A673 (cell line): ENCODE measurements around the gene ANKLE2. TPM values are rescaled to one million over a fixed set of nuclear protein-coding genes. Genes with fewer than 3 reads are reported as not detected.

Source experiments
- BruUV-seq: library from RNA; stranded (reverse); fragments of 400-500 nt; replicated peaks from 2 replicates; lab custom pipeline; 2021; lab: Mats Ljungman, UMichigan
- CTCF ChIA-PET: fragments of 300-600 bp; sonication (Branson Sonifier 250); formaldehyde crosslinking; loops from one replicate; lab custom pipeline; 2022; ENCODE audit warnings: antibody characterized with exemption; lab: Charles Lee
- POLR2A ChIA-PET: fragments of 300-600 bp; sonication (Branson Sonifier 250); formaldehyde crosslinking; loops from one replicate; lab custom pipeline; 2022; ENCODE audit warnings: antibody characterized with exemption; ENCODE audit not compliant: low non-redundant PET; lab: Charles Lee
- DNase-seq: peaks from one replicate; pipeline ENCODE4 v3.0.0-alpha.2; 2015; ENCODE audit warnings: low spot score
- H3K27ac ChIP-seq: fragments of 200-600 bp; sonication (generic); 2 replicates; pipeline ENCODE4 v1.5.1; 2016; ENCODE audit warnings: mixed run types, low read depth, mild to moderate bottlenecking, mixed read lengths, antibody characterized with exemption, low read length; ENCODE audit not compliant: poor library complexity, severe bottlenecking
- H3K27me3 ChIP-seq: fragments of 200-600 bp; sonication (generic); replicated peaks from 2 replicates; pipeline ENCODE4 v1.6.1; 2017; ENCODE audit warnings: mixed run types, low read depth, mild to moderate bottlenecking, mixed read lengths, antibody characterized with exemption, low read length; ENCODE audit not compliant: insufficient read depth, poor library complexity
- H3K36me3 ChIP-seq: fragments of 200-600 bp; sonication (generic); 2 replicates; pipeline ENCODE4 v1.6.1; 2016; ENCODE audit warnings: mixed run types, mild to moderate bottlenecking, mixed read lengths, antibody characterized with exemption, low read length; ENCODE audit not compliant: insufficient read depth, poor library complexity, severe bottlenecking
- H3K4me1 ChIP-seq: fragments of 200-600 bp; sonication (generic); 2 replicates; pipeline ENCODE4 v1.6.1; 2017; ENCODE audit warnings: mixed run types, mild to moderate bottlenecking, mixed read lengths, antibody characterized with exemption, low read length; ENCODE audit not compliant: insufficient read depth, poor library complexity, severe bottlenecking
- H3K4me3 ChIP-seq: fragments of 200-600 bp; sonication (generic); 2 replicates; pipeline ENCODE4 v1.5.1; 2016; ENCODE audit warnings: low read depth, mixed run types, mild to moderate bottlenecking, mixed read lengths, low read length; ENCODE audit not compliant: poor library complexity, severe bottlenecking
- H3K9me3 ChIP-seq: fragments of 200-600 bp; sonication (generic); 2 replicates; pipeline ENCODE4 v1.6.1; 2016; ENCODE audit warnings: mixed run types, low read depth, mild to moderate bottlenecking, mixed read lengths, antibody characterized with exemption, low read length; ENCODE audit not compliant: poor library complexity, severe bottlenecking
- CTCF ChIP-seq: fragments of 300-800, 200-600 bp; sonication (generic); conservative IDR thresholded peaks from 2 replicates; pipeline ENCODE4 v1.5.1; 2017; ENCODE audit warnings: low read depth, mild to moderate bottlenecking, antibody characterized with exemption, low read length, moderate library complexity, mixed read lengths
- EZH2 ChIP-seq: fragments of 200-600 bp; sonication (generic); IDR thresholded peaks from 2 replicates; pipeline ENCODE4 v1.6.1; 2017; ENCODE audit warnings: borderline replicate concordance, low read depth, mild to moderate bottlenecking, mixed read lengths, antibody characterized with exemption, low read length; ENCODE audit not compliant: poor library complexity, severe bottlenecking
- intact Hi-C: fragments of 100-400 bp; cut with micrococcal nuclease; formaldehyde crosslinking; loops from one replicate; pipeline ENCODE4 v1.10.0; 2022; ENCODE audit not compliant: unreplicated experiment
- total RNA-seq: library from RNA; stranded (reverse); gene quantifications from 2 replicates; pipeline ENCODE4 v1.2.3, GENCODE V29; 2021

The ANKLE2 gene
- total RNA-seq, 1 experiment from 2014 or later, result 107 TPM

- BruUV-seq, result TSS peak; percentile 81
- POLR2A ChIA-PET, result no interaction called here
- intact Hi-C loops, result no loop called here
These were observed 76.2 kb downstream of the ANKLE2 start for GRCh38 chr12:132685400-132685799.

GRCh38 chr12:132677492-132677891 lies 84.1 kb downstream of the ANKLE2 start:
- no peaks in the 10 kb centered on the region for H3K27me3 ChIP-seq
- BruUV-seq, result no TSS peak
- H3K27ac ChIP-seq, result no peak overlapping the region
- ChIA-PET POLR2A (no interaction called here), CTCF (no interaction called here)
- peaks cover 83% of the 10 kb centered on the region for H3K36me3 ChIP-seq
- H3K4me1 ChIP-seq, result no peaks in the 10 kb centered on the region
- intact Hi-C loops, result loop anchor here (5.0 kb wide), 1 partner anchor 40 kb away; no protein-coding TSS in a partner anchor
- TF ChIP-seq CTCF (no peak), EZH2 (no peak)
- no peaks in the 10 kb centered on the region for H3K9me3 ChIP-seq
- no peak overlapping the region for H3K4me3 ChIP-seq
- no peak for DNase-seq

More at GRCh38 chr12:132685400-132685799, 76.2 kb downstream of the ANKLE2 start:
- H3K27ac ChIP-seq, result no peak overlapping the region
- H3K36me3 ChIP-seq, result peaks cover 11% of the 10 kb centered on the region
- DNase-seq, result no peak
- H3K27me3 ChIP-seq, result no peaks in the 10 kb centered on the region
- peaks cover 6% of the 10 kb centered on the region for H3K4me1 ChIP-seq
- CTCF ChIA-PET, result no interaction called here
- H3K4me3 ChIP-seq, result peak overlapping the region; percentile 88
- no peaks in the 10 kb centered on the region for H3K9me3 ChIP-seq
- TF ChIP-seq CTCF, result no peak

GRCh38 chr12:132675757-132676432 lies 85.7 kb downstream of the ANKLE2 start:
- intact Hi-C loops, result loop anchor here (5.0 kb wide), 1 partner anchor 39 kb away; no protein-coding TSS in a partner anchor
- CTCF ChIA-PET, result interaction anchor here (0.6 kb wide), 1 partner anchor 90 kb away, joined by 3 read pairs; no protein-coding TSS in a partner anchor
- Histone ChIP-seq H3K27ac (no peak overlapping the region), H3K9me3 (no peaks in the 10 kb centered on the region), H3K4me3 (no peak overlapping the region), H3K36me3 (peaks cover 96% of the 10 kb centered on the region), H3K27me3 (no peaks in the 10 kb centered on the region), H3K4me1 (no peaks in the 10 kb centered on the region)
- POLR2A ChIA-PET, result no interaction called here
- no peak for TF ChIP-seq CTCF
- no peak for TF ChIP-seq EZH2
- no peak for DNase-seq
- BruUV-seq, result no TSS peak

Other genes with a start within 250 kb of the ANKLE2 start
- not detected in 2 replicates for gene LRCOL1, start 151.2 kb downstream of the ANKLE2 start, total RNA-seq
- gene P2RX2, start 143.1 kb downstream of the ANKLE2 start, total RNA-seq, result 0.17 TPM in 1 of 2 replicates, not detected in the other
- gene POLE, start 74.5 kb downstream of the ANKLE2 start, total RNA-seq, result 229 and 239 TPM in 2 replicates
- 52.2 and 52.6 TPM in 2 replicates for gene PXMP2, start 74.2 kb downstream of the ANKLE2 start, total RNA-seq
- 108 and 121 TPM in 2 replicates for gene PGAM5, start 51.0 kb downstream of the ANKLE2 start, total RNA-seq
- gene GOLGA3, start 67.0 kb upstream of the ANKLE2 start, total RNA-seq, result 54.5 and 58.4 TPM in 2 replicates
- gene CHFR, start 125.8 kb upstream of the ANKLE2 start, total RNA-seq, result 39.2 and 44.9 TPM in 2 replicates
- gene ZNF605, start 194.5 kb upstream of the ANKLE2 start, total RNA-seq, result 12.9 and 13.0 TPM in 2 replicates
- gene ZNF26, start 224.5 kb upstream of the ANKLE2 start, total RNA-seq, result 16.0 and 17.1 TPM in 2 replicates